WTC11 (cell line): ENCODE data around the gene SMIM38. TPM values are rescaled to one million over a fixed set of nuclear protein-coding genes. Genes with fewer than 3 reads are reported as not detected.

Source experiments
- ATAC-seq: fragments of 200-7000 bp; cut with Tn5 transposase; 2 replicates; pipeline ENCODE4 v1.10.0; 2021; ENCODE audit warnings: mild to moderate bottlenecking, moderate library complexity
- CTCF ChIA-PET: fragments of 300-600 bp; sonication (Branson Sonifier 250); formaldehyde crosslinking; loops from one replicate; lab custom pipeline; 2021; ENCODE audit warnings: antibody characterized with exemption; lab: Charles Lee
- POLR2A ChIA-PET: fragments of 350-600 bp; sonication (Branson Sonifier 250); formaldehyde crosslinking; loops from one replicate; lab custom pipeline; 2021; ENCODE audit warnings: antibody characterized with exemption; lab: Charles Lee
- DNase-seq: peaks from one replicate; pipeline ENCODE4 v3.0.0; 2021; ENCODE audit warnings: low spot score
- H3K27ac Mint-ChIP-seq: 2 replicates; pipeline ENCODE4 v1.8.0; 2021; ENCODE audit warnings: mixed read lengths
- H3K27me3 Mint-ChIP-seq: 2 replicates; pipeline ENCODE4 v1.8.0; 2021; ENCODE audit warnings: low read depth, mild to moderate bottlenecking, moderate library complexity, mixed read lengths
- H3K36me3 Mint-ChIP-seq: 2 replicates; pipeline ENCODE4 v1.8.0; 2021; ENCODE audit warnings: mixed read lengths
- H3K4me1 Mint-ChIP-seq: 2 replicates; pipeline ENCODE4 v1.8.0; 2022; ENCODE audit warnings: mixed read lengths
- H3K4me3 Mint-ChIP-seq: 2 replicates; pipeline ENCODE4 v1.8.0; 2021; ENCODE audit warnings: mild to moderate bottlenecking, moderate library complexity, mixed read lengths
- H3K9me3 Mint-ChIP-seq: 2 replicates; pipeline ENCODE4 v1.8.0; 2021; ENCODE audit warnings: mixed read lengths
- CBFB ChIP-seq: sonication (generic); formaldehyde crosslinking; IDR thresholded peaks from 2 replicates; pipeline ENCODE4 v1.8.1; 2022; ENCODE audit warnings: mild to moderate bottlenecking, low read depth, missing genetic modification reagents
- CDX4 ChIP-seq: fragments of 250-450 bp; sonication (Bioruptor Pico); IDR thresholded peaks from 2 replicates; pipeline ENCODE4 v1.9.0; 2021; ENCODE audit warnings: moderate library complexity, mild to moderate bottlenecking, inconsistent platforms, borderline replicate concordance
- CREB1 ChIP-seq: sonication (generic); formaldehyde crosslinking; IDR thresholded peaks from 2 replicates; pipeline ENCODE4 v1.8.0; 2023; ENCODE audit warnings: mild to moderate bottlenecking, missing genetic modification reagents
- ERG ChIP-seq: fragments of 250-450 bp; sonication (Bioruptor Pico); IDR thresholded peaks from 2 replicates; pipeline ENCODE4 v1.8.0; 2021; ENCODE audit warnings: mild to moderate bottlenecking
- FOXJ3 ChIP-seq: sonication (generic); formaldehyde crosslinking; IDR thresholded peaks from 2 replicates; pipeline ENCODE4 v1.9.0; 2021; ENCODE audit warnings: missing genetic modification reagents, mild to moderate bottlenecking, borderline replicate concordance
- IRF2 ChIP-seq: sonication (generic); formaldehyde crosslinking; IDR thresholded peaks from 2 replicates; pipeline ENCODE4 v1.8.0; 2022; ENCODE audit warnings: low read depth, missing genetic modification reagents, borderline replicate concordance
- NR2C2 ChIP-seq: sonication (generic); formaldehyde crosslinking; IDR thresholded peaks from 2 replicates; pipeline ENCODE4 v1.8.0; 2022; ENCODE audit warnings: mild to moderate bottlenecking, missing genetic modification reagents
- SOX15 ChIP-seq: fragments of 250-450 bp; sonication (Bioruptor Pico); IDR thresholded peaks from 2 replicates; pipeline ENCODE4 v1.9.0; 2021; ENCODE audit warnings: mild to moderate bottlenecking
- ZNF425 ChIP-seq: fragments of 250-450 bp; sonication (Bioruptor Pico); conservative IDR thresholded peaks from 2 replicates; pipeline ENCODE4 v1.9.0; 2021; ENCODE audit warnings: mild to moderate bottlenecking
- total RNA-seq: library from RNA; stranded (reverse); gene quantifications from 3 replicates; pipeline ENCODE4 v1.2.3, GENCODE V29; 2021
- TF ChIP-seq, protein P1 (sequence below): sonication (generic); formaldehyde crosslinking; IDR thresholded peaks from 2 replicates; pipeline ENCODE4 v1.8.1; 2022; ENCODE audit warnings: missing genetic modification reagents, borderline replicate concordance
- TF ChIP-seq, protein P2 (sequence below): sonication (generic); formaldehyde crosslinking; conservative IDR thresholded peaks from 2 replicates; pipeline ENCODE4 v1.8.1; 2022; ENCODE audit warnings: mild to moderate bottlenecking, missing genetic modification reagents
- TF ChIP-seq, protein P3 (sequence below): sonication (generic); formaldehyde crosslinking; IDR thresholded peaks from 2 replicates; pipeline ENCODE4 v1.8.0; 2022; ENCODE audit warnings: mild to moderate bottlenecking, missing genetic modification reagents
- TF ChIP-seq, protein P4 (sequence below): fragments of 250-450 bp; sonication (Bioruptor Pico); IDR thresholded peaks from 2 replicates; pipeline ENCODE4 v2.1.2; 2022; ENCODE audit warnings: mild to moderate bottlenecking, moderate library complexity

SMIM38 gene
- total RNA-seq, 1 experiment from 2014 or later = 0.39 TPM

GRCh38 chr11:69195824-69196782 lies 40.4 kb downstream of the SMIM38 start (continued):
- TF ChIP-seq, protein P1, sequence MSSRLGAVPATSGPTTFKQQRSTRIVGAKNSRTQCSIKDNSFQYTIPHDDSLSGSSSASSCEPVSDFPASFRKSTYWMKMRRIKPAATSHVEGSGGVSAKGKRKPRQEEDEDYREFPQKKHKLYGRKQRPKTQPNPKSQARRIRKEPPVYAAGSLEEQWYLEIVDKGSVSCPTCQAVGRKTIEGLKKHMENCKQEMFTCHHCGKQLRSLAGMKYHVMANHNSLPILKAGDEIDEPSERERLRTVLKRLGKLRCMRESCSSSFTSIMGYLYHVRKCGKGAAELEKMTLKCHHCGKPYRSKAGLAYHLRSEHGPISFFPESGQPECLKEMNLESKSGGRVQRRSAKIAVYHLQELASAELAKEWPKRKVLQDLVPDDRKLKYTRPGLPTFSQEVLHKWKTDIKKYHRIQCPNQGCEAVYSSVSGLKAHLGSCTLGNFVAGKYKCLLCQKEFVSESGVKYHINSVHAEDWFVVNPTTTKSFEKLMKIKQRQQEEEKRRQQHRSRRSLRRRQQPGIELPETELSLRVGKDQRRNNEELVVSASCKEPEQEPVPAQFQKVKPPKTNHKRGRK (CRISPR knock-in tag) = no peak

GRCh38 chr11:69196783-69197169 lies 41.0 kb downstream of the SMIM38 start:
- no peak overlapping the region for H3K4me3 Mint-ChIP-seq
- CTCF ChIA-PET = interaction anchor here (0.9 kb wide), 1 partner anchor 65 kb away, joined by 5 read pairs; no protein-coding TSS in a partner anchor
- no peak for ATAC-seq
- peaks cover 18% of the 10 kb centered on the region for H3K9me3 Mint-ChIP-seq
- TF ChIP-seq SOX15 = no peak
- TF ChIP-seq CBFB (CRISPR knock-in tag) = no peak
- TF ChIP-seq, protein P2, sequence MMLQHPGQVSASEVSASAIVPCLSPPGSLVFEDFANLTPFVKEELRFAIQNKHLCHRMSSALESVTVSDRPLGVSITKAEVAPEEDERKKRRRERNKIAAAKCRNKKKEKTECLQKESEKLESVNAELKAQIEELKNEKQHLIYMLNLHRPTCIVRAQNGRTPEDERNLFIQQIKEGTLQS (CRISPR knock-in tag) = no peak
- TF ChIP-seq CREB1 (CRISPR knock-in tag) = no peak
- TF ChIP-seq ERG (CRISPR knock-in tag) = no peak
- TF ChIP-seq NR2C2 (CRISPR knock-in tag) = no peak
- TF ChIP-seq, protein P3, sequence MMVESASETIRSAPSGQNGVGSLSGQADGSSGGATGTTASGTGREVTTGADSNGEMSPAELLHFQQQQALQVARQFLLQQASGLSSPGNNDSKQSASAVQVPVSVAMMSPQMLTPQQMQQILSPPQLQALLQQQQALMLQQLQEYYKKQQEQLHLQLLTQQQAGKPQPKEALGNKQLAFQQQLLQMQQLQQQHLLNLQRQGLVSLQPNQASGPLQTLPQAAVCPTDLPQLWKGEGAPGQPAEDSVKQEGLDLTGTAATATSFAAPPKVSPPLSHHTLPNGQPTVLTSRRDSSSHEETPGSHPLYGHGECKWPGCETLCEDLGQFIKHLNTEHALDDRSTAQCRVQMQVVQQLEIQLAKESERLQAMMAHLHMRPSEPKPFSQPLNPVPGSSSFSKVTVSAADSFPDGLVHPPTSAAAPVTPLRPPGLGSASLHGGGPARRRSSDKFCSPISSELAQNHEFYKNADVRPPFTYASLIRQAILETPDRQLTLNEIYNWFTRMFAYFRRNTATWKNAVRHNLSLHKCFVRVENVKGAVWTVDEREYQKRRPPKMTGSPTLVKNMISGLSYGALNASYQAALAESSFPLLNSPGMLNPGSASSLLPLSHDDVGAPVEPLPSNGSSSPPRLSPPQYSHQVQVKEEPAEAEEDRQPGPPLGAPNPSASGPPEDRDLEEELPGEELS (CRISPR knock-in tag) = no peak
- TF ChIP-seq FOXJ3 (CRISPR knock-in tag) = no peak
- no peak for TF ChIP-seq CDX4 (CRISPR knock-in tag)
- TF ChIP-seq, protein P4, sequence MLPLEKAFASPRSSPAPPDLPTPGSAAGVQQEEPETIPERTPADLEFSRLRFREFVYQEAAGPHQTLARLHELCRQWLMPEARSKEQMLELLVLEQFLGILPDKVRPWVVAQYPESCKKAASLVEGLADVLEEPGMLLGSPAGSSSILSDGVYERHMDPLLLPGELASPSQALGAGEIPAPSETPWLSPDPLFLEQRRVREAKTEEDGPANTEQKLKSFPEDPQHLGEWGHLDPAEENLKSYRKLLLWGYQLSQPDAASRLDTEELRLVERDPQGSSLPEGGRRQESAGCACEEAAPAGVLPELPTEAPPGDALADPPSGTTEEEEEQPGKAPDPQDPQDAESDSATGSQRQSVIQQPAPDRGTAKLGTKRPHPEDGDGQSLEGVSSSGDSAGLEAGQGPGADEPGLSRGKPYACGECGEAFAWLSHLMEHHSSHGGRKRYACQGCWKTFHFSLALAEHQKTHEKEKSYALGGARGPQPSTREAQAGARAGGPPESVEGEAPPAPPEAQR (CRISPR knock-in tag) = no peak
- no peak for TF ChIP-seq ZNF425 (CRISPR knock-in tag)
- no peak for TF ChIP-seq IRF2 (CRISPR knock-in tag)
- TF ChIP-seq, all 79 proteins: peak for 0
- no peaks in the 10 kb centered on the region; the same call in 1 of the 2 replicates for H3K27me3 Mint-ChIP-seq
- H3K36me3 Mint-ChIP-seq = no peaks in the 10 kb centered on the region
- peaks cover 9% of the 10 kb centered on the region for H3K4me1 Mint-ChIP-seq
- no peak for DNase-seq
- POLR2A ChIA-PET = no interaction called here
- H3K27ac Mint-ChIP-seq = no peak overlapping the region
